Duodenal mucosa (tissue), 2 donors: ENCODE data around the gene COLEC12.

Experiments used
- H3K27ac ChIP-seq: one replicate; pipeline ENCODE4 v1.7.0; 2013; ENCODE audit warnings: low read depth, low read length
- H3K27me3 ChIP-seq, 2 donors: one replicate each; pipeline ENCODE4 v1.7.0; 2013; ENCODE audit warnings: low read length in 2 of 2, control low read depth in 1 of 2; ENCODE audit not compliant: insufficient read depth in 2 of 2, control insufficient read depth in 1 of 2
- H3K36me3 ChIP-seq, 2 donors: one replicate each; pipeline ENCODE4 v1.7.0; 2013; ENCODE audit warnings: low read length in 2 of 2, control low read depth in 1 of 2; ENCODE audit not compliant: insufficient read depth in 2 of 2, control insufficient read depth in 1 of 2
- H3K4me1 ChIP-seq, 2 donors: one replicate each; pipeline ENCODE4 v1.7.0; 2013; ENCODE audit warnings: low read length in 2 of 2, control low read depth in 1 of 2; ENCODE audit not compliant: insufficient read depth in 2 of 2, control insufficient read depth in 1 of 2
- H3K4me3 ChIP-seq, 2 donors: one replicate each; pipeline ENCODE4 v1.7.0; 2013; ENCODE audit warnings: low read length in 2 of 2, low read depth in 1 of 2
- H3K9ac ChIP-seq, 2 donors: one replicate each; pipeline ENCODE4 v1.7.0; 2013; ENCODE audit warnings: low read length in 2 of 2, low read depth in 1 of 2
- H3K9me3 ChIP-seq, 2 donors: one replicate each; pipeline ENCODE4 v1.7.0; 2013; ENCODE audit warnings: low read length in 2 of 2, control low read depth in 1 of 2; ENCODE audit not compliant: control insufficient read depth in 1 of 2

Gene COLEC12

GRCh38 chr18:460791-461190, 39.7 kb downstream of the COLEC12 start:
- Histone ChIP-seq H3K36me3 (no peaks in the 10 kb centered on the region), H3K27ac (no peak overlapping the region), H3K4me3 (no peak overlapping the region), H3K9me3 (no peaks in the 10 kb centered on the region), H3K27me3 (no peaks in the 10 kb centered on the region), H3K4me1 (no peaks in the 10 kb centered on the region), H3K9ac (no peak overlapping the region)

GRCh38 chr18:459814-460593, 40.5 kb downstream of the COLEC12 start:
- no peaks in the 10 kb centered on the region for H3K27me3 ChIP-seq
- no peak overlapping the region for H3K9ac ChIP-seq
- H3K36me3 ChIP-seq, result no peaks in the 10 kb centered on the region
- H3K9me3 ChIP-seq, result no peaks in the 10 kb centered on the region
- H3K4me3 ChIP-seq, result no peak overlapping the region
- no peak overlapping the region for H3K27ac ChIP-seq
- no peaks in the 10 kb centered on the region for H3K4me1 ChIP-seq

GRCh38 chr18:457521-458412, 42.7 kb downstream of the COLEC12 start:
- Histone ChIP-seq H3K4me3 (no peak overlapping the region), H3K9ac (no peak overlapping the region)

DNA sequence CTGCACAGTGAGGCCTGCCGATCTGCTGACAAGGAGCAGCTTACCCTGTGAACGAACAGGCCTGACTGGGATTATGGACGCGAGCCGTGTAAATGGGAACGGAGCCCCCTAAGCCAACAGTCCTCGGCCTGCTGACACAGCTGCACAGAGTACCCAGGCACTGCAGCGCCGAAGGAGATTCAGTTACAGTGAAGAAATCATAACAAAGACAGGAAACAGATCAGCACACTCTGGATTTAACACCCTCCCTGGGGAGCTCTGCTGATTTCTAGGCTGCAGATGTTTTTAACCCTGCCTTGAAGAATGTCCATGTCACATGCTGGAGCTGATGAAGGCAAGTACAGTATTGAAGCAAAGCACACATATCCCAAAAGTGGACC, 43.4 kb downstream of the COLEC12 start:
- Histone ChIP-seq H3K27me3 (no peaks in the 10 kb centered on the region), H3K4me1 (no peaks in the 10 kb centered on the region), H3K9ac (no peak overlapping the region), H3K4me3 (peak overlapping the region in 1 of 2 donors; percentile 8), H3K9me3 (no peaks in the 10 kb centered on the region), H3K36me3 (no peaks in the 10 kb centered on the region), H3K27ac (no peak overlapping the region)

More at GRCh38 chr18:457521-458412, 42.7 kb downstream of the COLEC12 start:
- Histone ChIP-seq H3K9me3 (no peaks in the 10 kb centered on the region), H3K36me3 (no peaks in the 10 kb centered on the region), H3K4me1 (no peaks in the 10 kb centered on the region), H3K27ac (no peak overlapping the region), H3K27me3 (no peaks in the 10 kb centered on the region)

GRCh38 chr18:456361-457139, 44.0 kb downstream of the COLEC12 start:
- Histone ChIP-seq H3K36me3 (no peaks in the 10 kb centered on the region), H3K9ac (no peak overlapping the region), H3K4me1 (no peaks in the 10 kb centered on the region), H3K9me3 (no peaks in the 10 kb centered on the region), H3K27me3 (no peaks in the 10 kb centered on the region), H3K4me3 (peak overlapping the region in 1 of 2 donors; percentile 8), H3K27ac (no peak overlapping the region)

DNA sequence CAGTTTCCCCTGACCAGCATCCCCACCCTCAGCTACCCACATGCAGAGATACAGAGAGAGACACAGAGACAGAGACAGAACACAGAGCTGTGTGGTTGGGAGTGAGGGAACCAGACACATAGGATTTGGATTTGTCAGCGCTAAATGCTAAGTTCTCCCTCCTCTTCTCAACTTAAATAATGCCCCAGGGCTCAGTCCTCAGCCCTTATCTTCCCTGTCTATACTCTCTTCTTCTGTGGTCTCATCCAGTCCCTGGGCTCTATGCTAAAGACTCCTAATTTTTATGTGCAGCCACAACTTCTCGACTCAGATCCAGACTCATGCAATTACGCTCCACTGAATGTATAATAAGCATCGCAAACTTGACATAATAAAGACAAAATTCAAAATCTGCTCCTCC, 47.1 kb downstream of the COLEC12 start:
- H3K4me1 ChIP-seq, result no peaks in the 10 kb centered on the region
- H3K27ac ChIP-seq, result no peak overlapping the region
- no peak overlapping the region for H3K4me3 ChIP-seq

DNA sequence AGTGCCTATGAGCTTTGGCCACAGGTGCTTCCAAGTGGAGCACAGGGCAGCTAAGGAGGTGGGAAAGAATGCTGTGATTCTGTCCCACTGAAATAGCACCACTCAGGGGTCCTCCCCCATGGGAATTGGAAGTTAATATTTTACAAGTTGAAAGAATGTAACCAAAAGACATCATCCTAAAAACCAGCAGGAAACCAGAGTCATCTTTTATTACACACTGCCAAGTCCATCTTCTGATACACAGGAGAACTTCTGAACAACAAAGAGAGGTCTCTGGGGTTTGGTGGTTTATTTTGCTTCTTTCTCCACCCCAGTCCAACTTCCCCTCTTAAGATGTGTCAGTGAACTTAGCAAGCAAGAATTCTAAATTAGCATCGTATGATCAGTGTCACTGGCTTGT, 47.7 kb downstream of the COLEC12 start:
- H3K27me3 ChIP-seq, result no peaks in the 10 kb centered on the region
- no peak overlapping the region for H3K4me3 ChIP-seq
- no peaks in the 10 kb centered on the region for H3K4me1 ChIP-seq
- peaks cover 0 to 5% of the 10 kb centered on the region in 2 donors for H3K9me3 ChIP-seq
- H3K36me3 ChIP-seq, result no peaks in the 10 kb centered on the region
- no peak overlapping the region for H3K27ac ChIP-seq
- no peak overlapping the region for H3K9ac ChIP-seq

More for the DNA sequence above, 47.1 kb downstream of the COLEC12 start:
- no peaks in the 10 kb centered on the region for H3K27me3 ChIP-seq
- no peak overlapping the region for H3K9ac ChIP-seq
- peaks cover 0 to 5% of the 10 kb centered on the region in 2 donors for H3K9me3 ChIP-seq
- H3K36me3 ChIP-seq, result no peaks in the 10 kb centered on the region

DNA sequence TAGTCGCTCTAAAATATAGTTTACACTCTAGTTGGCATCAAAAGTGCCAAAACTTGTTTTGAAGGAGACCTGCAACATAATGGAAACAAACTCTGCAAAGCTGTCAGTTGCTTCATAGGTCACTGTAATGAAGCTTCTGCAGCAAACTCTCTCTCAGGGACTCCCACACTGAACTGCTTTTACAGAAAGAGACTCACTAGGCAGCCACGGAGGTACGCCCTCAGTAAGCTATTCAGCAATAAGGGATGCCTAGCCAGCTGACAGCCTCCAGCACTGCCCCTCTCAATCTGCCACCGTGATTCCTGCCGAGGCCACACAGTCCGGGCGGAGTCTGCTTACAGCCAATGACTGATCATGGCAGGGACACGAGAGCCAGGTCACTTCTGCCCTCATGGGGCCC, 51.1 kb downstream of the COLEC12 start:
- Histone ChIP-seq H3K27ac (no peak overlapping the region), H3K27me3 (no peaks in the 10 kb centered on the region), H3K4me3 (no peak overlapping the region), H3K9ac (no peak overlapping the region), H3K9me3 (peaks cover 0 to 5% of the 10 kb centered on the region in 2 donors), H3K36me3 (no peaks in the 10 kb centered on the region), H3K4me1 (no peaks in the 10 kb centered on the region)

DNA sequence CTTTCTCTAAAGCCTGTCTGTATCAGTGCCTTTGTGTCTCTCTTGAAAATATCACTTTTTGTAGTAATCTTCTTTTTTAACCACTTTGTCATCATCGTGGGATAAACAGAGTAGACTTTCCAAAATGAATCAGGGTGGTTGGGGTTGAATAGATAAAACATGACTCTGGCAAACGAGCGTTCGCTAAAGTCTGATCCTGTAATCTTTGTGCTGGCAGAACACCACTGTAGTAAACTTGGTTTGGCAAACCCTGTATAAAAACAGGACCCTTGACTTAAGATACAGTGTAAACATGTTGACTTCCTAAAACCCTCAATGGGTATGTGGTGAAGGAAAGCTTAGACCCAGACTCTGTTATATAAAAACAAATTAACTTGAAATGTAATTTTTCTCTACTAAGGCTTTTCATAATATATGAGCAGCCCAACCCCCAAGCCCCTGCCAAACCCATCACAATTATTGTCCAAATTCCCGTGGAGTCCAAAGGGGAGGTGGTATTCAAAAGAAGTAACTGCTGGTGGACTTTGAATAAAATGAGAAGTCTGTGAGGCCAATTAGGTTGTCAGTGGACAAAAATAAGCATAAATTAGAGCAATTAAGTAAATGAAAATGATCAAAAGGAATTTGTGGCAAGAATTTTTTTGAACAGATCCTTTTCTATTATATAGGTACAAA, 52.2 kb downstream of the COLEC12 start:
- H3K4me1 ChIP-seq, result no peaks in the 10 kb centered on the region
- H3K36me3 ChIP-seq, result no peaks in the 10 kb centered on the region
- H3K4me3 ChIP-seq, result no peak overlapping the region
- H3K27ac ChIP-seq, result no peak overlapping the region
- H3K9me3 ChIP-seq, result peaks cover 0 to 5% of the 10 kb centered on the region in 2 donors
- no peak overlapping the region for H3K9ac ChIP-seq
- no peaks in the 10 kb centered on the region for H3K27me3 ChIP-seq
